Measurements from ENCODE around the gene GAGE10.
"Not testable (repeated sequence)": the region's sequence is repeated elsewhere in the genome, so short reads cannot be mapped to it uniquely, and the experiment has no call there.

Gene GAGE10

GRCh38 chrX:49330421-49330820 is 27.0 kb downstream of the GAGE10 start:
- not testable (repeated sequence) for DNase-seq

GRCh38 chrX:49331282-49331681 is 27.8 kb downstream of the GAGE10 start, which contains the start of gene GAGE13:
GAGE13 (plus strand) TSS chrX:49331582; CDS start chrX:49332738, 1,156 bp downstream.
- not testable (repeated sequence) for DNase-seq

GRCh38 chrX:49331841-49332240 is 28.4 kb downstream of the GAGE10 start:
- DNase-seq: not testable (repeated sequence)

GRCh38 chrX:49341449-49341848 is 38.0 kb downstream of the GAGE10 start:
- DNase-seq: not testable (repeated sequence)

- DNase-seq: not testable (repeated sequence)
Measured at GRCh38 chrX:49344496-49345175, 41.2 kb downstream of the GAGE10 start.

- not testable (repeated sequence) for DNase-seq
Measured at GRCh38 chrX:49345402-49345801, 42.0 kb downstream of the GAGE10 start.

GRCh38 chrX:49346150-49346549 is 42.7 kb downstream of the GAGE10 start:
- not testable (repeated sequence) for DNase-seq
